ENCODE measurements around the gene MEGF11. TPM values are rescaled to one million over a fixed set of nuclear protein-coding genes. Genes with fewer than 3 reads are reported as not detected.

The MEGF11 gene
- total RNA-seq, 4 donors from 2014 or later, result 0.20 TPM; not detected in 3

- intact Hi-C loops (cut with DNase I), result no loop called here
- no peak for TF ChIP-seq CTCF (IDR thresholded peaks at IDR 0.05)
- TF ChIP-seq POLR2A (IDR thresholded peaks at IDR 0.05), result no peak
- Histone ChIP-seq H3K27me3 (no peaks in the 10 kb centered on the region), H3K4me1 (no peaks in the 10 kb centered on the region), H3K36me3 (no peaks in the 10 kb centered on the region), H3K27ac (no peak overlapping the region), H3K9me3 (no peaks in the 10 kb centered on the region), H3K4me3 (replicated peaks in 1 of 3) (no peak overlapping the region)
- no peak for DNase-seq
These were observed 313.0 kb downstream of the MEGF11 start for GRCh38 chr15:65940618-65940909.

DNA sequence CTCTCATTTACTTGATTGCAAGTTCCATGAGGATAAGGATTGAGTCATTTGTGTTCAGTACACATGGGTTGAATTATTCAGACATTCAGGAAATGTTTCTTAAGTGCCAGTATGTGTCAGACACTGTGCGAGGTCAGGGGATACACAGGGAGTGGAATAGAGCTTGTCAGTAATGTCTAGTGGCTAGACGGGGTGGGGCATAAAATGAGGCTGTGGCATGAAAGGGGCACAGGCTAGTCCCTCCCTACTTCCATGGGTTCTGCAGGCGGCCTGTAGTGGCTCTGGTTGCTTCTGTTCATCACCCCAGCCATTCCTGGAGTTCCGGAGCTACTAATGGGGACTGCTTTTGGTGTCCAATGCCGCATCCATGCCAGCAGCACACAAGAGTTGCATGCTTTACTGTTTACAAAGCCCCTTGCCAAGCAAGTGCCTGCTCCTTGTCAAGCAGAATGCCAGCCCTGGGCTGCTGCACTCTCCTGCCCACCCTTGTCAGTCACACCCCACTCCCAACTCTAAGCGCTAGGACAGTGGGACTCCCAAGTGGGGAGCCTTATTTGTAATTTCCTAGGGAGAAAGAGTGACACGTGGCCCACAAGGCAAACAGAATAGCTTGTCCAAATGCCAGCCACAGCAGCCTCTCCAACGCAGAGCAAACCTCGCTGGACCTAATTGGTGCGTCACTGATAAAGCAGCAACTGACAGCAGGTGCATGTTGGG lies 313.5 kb downstream of the MEGF11 start:
- no peak overlapping the region for H3K4me3 ChIP-seq (replicated peaks in 1 of 3)
- no peaks in the 10 kb centered on the region for H3K36me3 ChIP-seq
- intact Hi-C loops (cut with DNase I), result no loop called here
- WGBS, 2 donors, result 79 to 84% methylated on average over 10 of the region's 10 CpGs
- H3K9me3 ChIP-seq, result no peaks in the 10 kb centered on the region
- no peak for DNase-seq
- no peaks in the 10 kb centered on the region for H3K27me3 ChIP-seq
- TF ChIP-seq POLR2A (IDR thresholded peaks at IDR 0.05) (no peak), CTCF (IDR thresholded peaks at IDR 0.05) (no peak)
- no peaks in the 10 kb centered on the region for H3K4me1 ChIP-seq
- H3K27ac ChIP-seq, result no peak overlapping the region

DNA sequence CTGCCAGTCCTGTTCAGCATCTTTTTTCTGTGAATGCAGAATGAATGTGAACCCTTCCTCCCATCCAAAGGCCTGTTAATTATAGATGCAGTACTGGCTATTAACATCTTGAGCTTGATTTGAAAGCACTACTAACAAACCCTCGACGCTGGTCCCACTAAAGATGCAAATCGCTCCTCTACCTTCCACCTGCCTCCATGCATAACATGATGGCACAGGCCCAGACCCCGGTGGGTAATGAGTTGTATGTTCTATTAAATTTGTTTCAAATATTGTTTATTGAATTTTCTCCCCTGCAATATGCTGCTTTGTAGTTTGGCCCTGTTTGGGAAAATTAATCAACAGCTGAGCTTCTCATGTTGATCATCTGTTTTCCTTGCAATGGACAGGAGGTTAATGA lies 314.9 kb downstream of the MEGF11 start:
- intact Hi-C loops (cut with DNase I), result no loop called here
- WGBS, 2 donors, result 86 to 91% methylated on average over 4 of the region's 4 CpGs
- TF ChIP-seq POLR2A (IDR thresholded peaks at IDR 0.05), result no peak
- no peak for TF ChIP-seq CTCF (IDR thresholded peaks at IDR 0.05)
- no peaks in the 10 kb centered on the region for H3K27me3 ChIP-seq
- no peak for DNase-seq
- H3K9me3 ChIP-seq, result no peaks in the 10 kb centered on the region
- no peak overlapping the region for H3K27ac ChIP-seq
- H3K4me1 ChIP-seq, result no peaks in the 10 kb centered on the region
- no peaks in the 10 kb centered on the region for H3K36me3 ChIP-seq
- no peak overlapping the region for H3K4me3 ChIP-seq (replicated peaks in 1 of 3)

- DNase-seq, result peak; percentile 55 to 69
- Histone ChIP-seq H3K36me3 (no peaks in the 10 kb centered on the region), H3K27ac (no peak overlapping the region), H3K4me3 (replicated peaks in 1 of 3) (no peak overlapping the region), H3K27me3 (no peaks in the 10 kb centered on the region), H3K4me1 (no peaks in the 10 kb centered on the region), H3K9me3 (no peaks in the 10 kb centered on the region)
- intact Hi-C loops (cut with DNase I), result no loop called here
- TF ChIP-seq POLR2A (IDR thresholded peaks at IDR 0.05) (no peak), CTCF (IDR thresholded peaks at IDR 0.05) (no peak)
- 80 to 86% methylated on average over 1 of the region's 1 CpG for WGBS, 2 donors
These were observed 316.1 kb downstream of the MEGF11 start for GRCh38 chr15:65937476-65937875.

- intact Hi-C loops (cut with DNase I), result no loop called here
- H3K27me3 ChIP-seq, result no peaks in the 10 kb centered on the region
- no peak for DNase-seq
- WGBS, 2 donors, result 91 to 92% methylated on average over 3 of the region's 3 CpGs
- no peaks in the 10 kb centered on the region for H3K9me3 ChIP-seq
- no peaks in the 10 kb centered on the region for H3K4me1 ChIP-seq
- H3K4me3 ChIP-seq (replicated peaks in 1 of 3), result no peak overlapping the region
- H3K36me3 ChIP-seq, result no peaks in the 10 kb centered on the region
- no peak overlapping the region for H3K27ac ChIP-seq
- TF ChIP-seq POLR2A (IDR thresholded peaks at IDR 0.05) (no peak), CTCF (IDR thresholded peaks at IDR 0.05) (no peak)
These were observed 316.5 kb downstream of the MEGF11 start for GRCh38 chr15:65937054-65937453.
